Mesodermal cell (in vitro differentiated cells): ENCODE data around the gene GLE1. TPM values are rescaled to one million over a fixed set of nuclear protein-coding genes. Genes with fewer than 3 reads are reported as not detected.
A peak's percentile ranks its signal among the peaks of the same experiment; 100 is the strongest.

ENCODE experiments used
- H3K27ac ChIP-seq: 2 replicates; pipeline ENCODE4 v1.7.0; 2013; ENCODE audit warnings: mild to moderate bottlenecking, low read depth, low read length, moderate library complexity; ENCODE audit not compliant: severe bottlenecking
- H3K36me3 ChIP-seq: 2 replicates; pipeline ENCODE4 v1.7.1; 2013; ENCODE audit warnings: mild to moderate bottlenecking, low read length, moderate library complexity; ENCODE audit not compliant: control insufficient read depth, insufficient read depth
- H3K4me1 ChIP-seq: one replicate; pipeline ENCODE4 v1.7.1; 2013; ENCODE audit warnings: mild to moderate bottlenecking, low read length; ENCODE audit not compliant: insufficient read depth, control insufficient read depth, poor library complexity, severe bottlenecking
- H3K4me3 ChIP-seq: 2 replicates; pipeline ENCODE4 v1.7.0; 2013; ENCODE audit warnings: low read length, control low read depth, mild to moderate bottlenecking; ENCODE audit not compliant: insufficient read depth, poor library complexity, severe bottlenecking; ENCODE audit errors: extremely low read depth
- H3K9me3 ChIP-seq: 2 replicates; pipeline ENCODE4 v1.7.1; 2013; ENCODE audit warnings: mild to moderate bottlenecking, low read length, moderate library complexity; ENCODE audit not compliant: control insufficient read depth
- WGBS, 2 experiments: methylation state at CpG; one replicate each; pipeline ENCODE4 v1.1.5; 2013; ENCODE audit warnings: missing lambda C conversion rate in 2 of 2; ENCODE audit not compliant: insufficient coverage in 2 of 2; 5-methylcytosine and 5-hydroxymethylcytosine counted together
- polyA plus RNA-seq, 2 experiments: library from polyadenylated mRNA; stranded (reverse); fragments of 50-300 nt; gene quantifications; one replicate each; pipeline ENCODE4 v1.2.3, GENCODE V29; 2013

Gene GLE1, protein sequence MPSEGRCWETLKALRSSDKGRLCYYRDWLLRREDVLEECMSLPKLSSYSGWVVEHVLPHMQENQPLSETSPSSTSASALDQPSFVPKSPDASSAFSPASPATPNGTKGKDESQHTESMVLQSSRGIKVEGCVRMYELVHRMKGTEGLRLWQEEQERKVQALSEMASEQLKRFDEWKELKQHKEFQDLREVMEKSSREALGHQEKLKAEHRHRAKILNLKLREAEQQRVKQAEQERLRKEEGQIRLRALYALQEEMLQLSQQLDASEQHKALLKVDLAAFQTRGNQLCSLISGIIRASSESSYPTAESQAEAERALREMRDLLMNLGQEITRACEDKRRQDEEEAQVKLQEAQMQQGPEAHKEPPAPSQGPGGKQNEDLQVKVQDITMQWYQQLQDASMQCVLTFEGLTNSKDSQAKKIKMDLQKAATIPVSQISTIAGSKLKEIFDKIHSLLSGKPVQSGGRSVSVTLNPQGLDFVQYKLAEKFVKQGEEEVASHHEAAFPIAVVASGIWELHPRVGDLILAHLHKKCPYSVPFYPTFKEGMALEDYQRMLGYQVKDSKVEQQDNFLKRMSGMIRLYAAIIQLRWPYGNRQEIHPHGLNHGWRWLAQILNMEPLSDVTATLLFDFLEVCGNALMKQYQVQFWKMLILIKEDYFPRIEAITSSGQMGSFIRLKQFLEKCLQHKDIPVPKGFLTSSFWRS
- polyA plus RNA-seq (2013, experiment 1 of 2) = 14.9 TPM
- 16.2 TPM for polyA plus RNA-seq (2013, experiment 2 of 2)

DNA sequence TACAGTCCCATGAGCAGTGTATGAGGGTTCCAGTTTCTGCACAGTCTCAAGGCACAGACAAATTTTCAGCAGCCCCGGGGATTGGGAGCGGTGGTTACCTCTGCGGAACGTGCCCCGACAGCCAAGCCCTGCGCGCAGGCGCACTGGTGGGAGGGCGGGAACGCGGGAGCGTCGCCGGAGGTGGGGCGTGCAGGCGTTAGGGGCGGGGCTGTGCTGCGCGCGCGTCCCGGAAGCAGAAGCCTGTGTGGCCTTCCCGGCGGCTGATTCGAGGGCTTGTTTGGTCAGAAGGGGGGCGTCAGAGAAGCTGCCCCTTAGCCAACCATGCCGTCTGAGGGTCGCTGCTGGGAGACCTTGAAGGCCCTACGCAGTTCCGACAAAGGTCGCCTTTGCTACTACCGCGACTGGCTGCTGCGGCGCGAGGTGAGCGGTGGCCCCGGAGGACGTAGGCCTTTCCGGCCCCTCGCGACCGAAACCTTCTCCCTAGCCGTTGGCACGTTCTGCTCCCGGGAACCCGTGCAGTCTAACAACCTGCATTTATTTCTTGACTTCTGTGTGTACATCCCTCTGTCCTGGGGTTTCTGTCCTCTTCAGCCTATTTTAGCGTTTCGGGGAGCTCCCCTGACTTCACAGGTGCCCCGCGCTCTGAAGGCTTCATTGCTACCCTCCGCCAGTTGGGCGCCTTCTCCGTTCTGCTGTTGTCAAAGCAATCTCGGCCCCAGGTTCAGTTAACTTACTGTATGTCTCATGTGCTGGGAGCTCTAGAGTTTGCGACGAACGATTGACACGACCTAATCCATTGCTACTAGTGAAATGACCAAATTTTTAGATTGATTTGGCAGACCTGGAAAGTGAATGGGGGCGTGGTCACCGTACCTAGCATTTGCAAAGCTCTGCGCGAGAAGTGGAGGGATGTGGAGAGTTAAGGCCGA lies at the start of gene GLE1:
Gene GLE1, plus strand, starts transcription at position 235 of the 929 bp plus-strand sequence. Its CDS starts 87 bp downstream, at position 322.
- H3K4me1 ChIP-seq = peaks cover 5% of the 10 kb centered on the region
- H3K9me3 ChIP-seq = no peaks in the 10 kb centered on the region
- H3K4me3 ChIP-seq = peak within 1 kb of the TSS; percentile 76
- peak within 1 kb of the TSS; percentile 51 for H3K27ac ChIP-seq
- peaks cover 42% of the 10 kb centered on the region for H3K36me3 ChIP-seq
- WGBS, 2 experiments = 0% methylated on average over 54 to 55 of the region's 64 CpGs

DNA sequence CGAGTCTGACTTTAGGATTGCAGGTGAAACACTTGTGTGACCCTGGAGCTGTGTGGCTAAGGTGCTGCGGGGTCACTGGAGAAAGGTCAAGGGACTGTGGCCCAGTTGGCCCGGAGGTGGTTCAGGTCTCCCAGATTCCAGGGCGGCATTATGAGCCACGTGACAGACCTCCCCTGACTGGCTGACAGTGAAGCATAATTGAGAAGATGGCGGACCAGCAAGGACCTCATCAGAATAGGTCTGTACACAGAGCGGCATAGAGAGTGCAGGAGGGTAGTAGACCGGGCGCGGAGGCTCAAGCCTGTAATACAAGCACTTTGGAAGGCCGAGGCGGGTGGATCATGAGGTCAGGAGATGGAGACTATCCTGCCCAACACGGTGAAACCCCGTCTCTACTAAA lies 49.5 kb upstream of the GLE1 start:
- Histone ChIP-seq H3K9me3 (no peaks in the 10 kb centered on the region), H3K4me1 (peaks cover 4% of the 10 kb centered on the region), H3K27ac (no peak overlapping the region)

DNA sequence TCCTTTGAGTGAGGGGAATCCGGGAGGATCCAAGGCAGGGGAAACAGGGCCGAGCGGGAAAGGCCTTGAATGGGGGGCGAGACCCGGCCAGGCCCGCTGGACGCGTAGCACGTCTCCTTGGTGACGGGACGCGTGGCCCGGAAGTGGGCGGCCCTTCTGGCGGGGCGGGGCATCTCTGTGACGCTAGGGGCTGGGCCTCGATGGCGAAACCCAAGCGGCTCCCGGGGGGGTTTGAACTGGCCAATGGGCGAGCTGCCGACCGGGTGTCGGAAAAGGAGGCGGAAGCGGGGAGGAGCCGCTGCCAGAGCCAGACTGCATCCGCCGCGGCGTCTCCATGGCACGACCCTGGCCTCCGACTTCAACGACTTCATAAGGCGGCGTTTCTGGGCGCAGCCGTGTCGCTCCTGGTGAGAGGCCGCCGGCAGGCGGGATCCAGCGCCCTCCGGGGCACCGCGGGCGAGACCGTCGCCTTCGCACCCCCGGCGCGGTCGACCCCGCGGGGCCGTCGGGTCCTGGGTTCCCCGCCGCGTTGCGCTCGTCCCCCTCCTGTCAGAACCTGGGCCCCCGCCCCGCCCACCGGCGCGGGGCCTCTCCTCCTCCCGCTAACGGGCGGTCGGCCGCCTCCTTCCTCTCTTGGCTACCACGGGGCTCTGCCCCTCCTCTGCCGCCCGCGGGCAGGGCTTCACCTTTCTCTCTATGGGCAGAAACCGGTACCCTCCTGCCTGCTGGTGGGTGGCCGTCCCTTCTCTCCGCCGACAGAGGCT lies 48.5 kb upstream of the GLE1 start, which contains the start of gene ODF2:
Gene ODF2, plus strand, starts transcription at position 158 of the 764 bp plus-strand sequence. Its CDS starts 86 bp downstream, at position 244.
- WGBS, 2 experiments = 0 to 1% methylated on average over 61 to 73 of the region's 82 CpGs
- H3K4me1 ChIP-seq = peaks cover 4% of the 10 kb centered on the region
- H3K4me3 ChIP-seq = peak within 1 kb of the TSS; percentile 93

More for the DNA sequence above, 49.5 kb upstream of the GLE1 start:
- WGBS, 2 experiments = 95% methylated on average over 10 of the region's 14 CpGs
- H3K36me3 ChIP-seq = peaks cover 9% of the 10 kb centered on the region
- no peak overlapping the region for H3K4me3 ChIP-seq

DNA sequence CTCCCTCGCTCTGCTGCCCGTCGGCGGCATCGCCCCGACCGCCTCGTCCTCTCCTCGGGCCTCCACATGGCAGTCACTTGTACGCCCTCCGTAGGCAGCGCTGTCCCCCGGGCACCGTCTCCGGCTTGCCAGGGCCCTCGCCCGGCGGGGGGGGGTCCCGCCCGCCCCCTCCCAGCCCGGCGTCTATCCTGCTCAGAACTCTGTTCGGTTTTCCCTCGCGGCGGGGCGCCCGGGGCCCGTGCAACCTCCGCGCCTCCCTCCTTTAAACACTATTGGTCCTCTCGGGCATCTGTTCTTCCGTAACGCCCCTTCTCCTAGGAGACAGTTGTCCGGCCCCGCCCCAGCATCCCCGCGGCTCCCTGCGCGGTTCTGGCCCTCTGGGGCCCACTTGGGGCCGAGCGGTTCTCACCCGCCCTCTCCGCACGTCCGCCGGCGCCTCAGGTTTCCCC lies 47.9 kb upstream of the GLE1 start:
- Histone ChIP-seq H3K9me3 (no peaks in the 10 kb centered on the region), H3K4me3 (peak overlapping the region; percentile 93), H3K36me3 (peaks cover 25% of the 10 kb centered on the region), H3K4me1 (peaks cover 4% of the 10 kb centered on the region), H3K27ac (peak overlapping the region; percentile 79)
- 0% methylated on average over 42 to 48 of the region's 48 CpGs for WGBS, 2 experiments

More for the DNA sequence above, 48.5 kb upstream of the GLE1 start, which contains the start of gene ODF2:
- Histone ChIP-seq H3K9me3 (no peaks in the 10 kb centered on the region), H3K27ac (peak within 1 kb of the TSS; percentile 79), H3K36me3 (peaks cover 19% of the 10 kb centered on the region)

DNA sequence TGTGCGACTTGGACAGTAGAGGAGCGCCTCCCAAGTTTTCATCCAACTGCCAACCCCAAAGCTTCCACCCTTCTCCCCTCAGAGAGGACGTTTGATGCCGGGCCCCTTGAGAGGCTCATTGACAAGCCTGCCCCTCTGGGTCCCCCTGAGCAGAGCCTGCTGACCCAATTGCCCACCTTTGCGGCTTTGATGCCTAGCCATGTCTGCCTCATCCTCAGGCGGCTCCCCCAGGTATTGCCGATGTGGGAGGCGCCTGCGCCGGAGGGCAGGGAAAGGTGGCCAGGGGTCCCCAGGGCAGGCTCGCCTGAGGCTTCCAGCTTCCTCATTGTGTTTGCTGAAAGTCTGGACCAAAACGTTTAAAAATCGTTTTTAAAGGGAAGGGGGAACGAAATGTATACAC lies 47.3 kb upstream of the GLE1 start:
- Histone ChIP-seq H3K4me1 (peaks cover 4% of the 10 kb centered on the region), H3K27ac (no peak overlapping the region), H3K4me3 (peak overlapping the region; percentile 93), H3K36me3 (peaks cover 31% of the 10 kb centered on the region), H3K9me3 (no peaks in the 10 kb centered on the region)
- WGBS, 2 experiments = 31 to 33% methylated on average over 9 to 11 of the region's 14 CpGs

DNA sequence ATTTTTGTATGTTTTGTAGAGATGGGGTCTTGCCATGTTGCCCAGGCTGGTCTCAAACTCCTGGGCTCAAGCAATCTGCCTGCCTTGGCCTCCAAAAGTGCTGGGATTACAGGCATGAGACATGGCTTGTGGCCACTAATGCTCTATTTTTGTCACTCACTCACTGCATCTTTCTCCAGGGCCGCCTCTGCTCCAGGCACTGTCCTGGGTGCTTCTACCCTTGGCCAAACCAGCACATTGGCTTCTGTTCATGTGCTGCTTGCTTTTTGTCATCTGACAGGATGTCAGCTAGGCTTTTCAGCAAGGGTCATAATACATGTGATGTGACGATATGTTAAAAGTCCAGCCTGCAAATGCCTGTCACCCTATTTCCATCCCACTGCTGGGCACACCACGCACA lies 45.5 kb upstream of the GLE1 start:
- no peak overlapping the region for H3K4me3 ChIP-seq
- H3K4me1 ChIP-seq = peaks cover 4% of the 10 kb centered on the region
- no peaks in the 10 kb centered on the region for H3K9me3 ChIP-seq
- H3K27ac ChIP-seq = no peak overlapping the region
- 97 to 100% methylated on average over 2 to 3 of the region's 3 CpGs for WGBS, 2 experiments
- H3K36me3 ChIP-seq = peaks cover 49% of the 10 kb centered on the region

DNA sequence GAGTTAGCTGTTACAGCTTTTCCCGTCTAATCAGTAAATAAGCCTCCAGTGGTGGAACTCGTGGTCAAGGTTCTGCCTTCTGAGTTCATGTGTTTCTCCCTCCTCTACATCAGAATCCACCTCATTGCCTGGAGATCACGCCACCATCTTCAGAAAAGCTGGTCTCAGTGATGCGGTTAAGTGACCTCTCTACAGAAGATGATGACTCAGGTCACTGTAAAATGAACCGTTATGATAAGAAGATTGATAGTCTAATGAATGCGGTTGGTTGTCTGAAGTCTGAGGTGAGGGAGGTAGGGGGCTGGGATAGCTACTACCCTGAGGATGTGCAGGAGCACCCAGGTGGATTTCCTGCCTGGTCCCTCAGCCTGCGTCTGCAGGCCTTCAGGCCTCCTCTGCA lies 35.4 kb upstream of the GLE1 start:
- no peaks in the 10 kb centered on the region for H3K4me1 ChIP-seq
- WGBS, 2 experiments = 95 to 97% methylated on average over 5 to 7 of the region's 7 CpGs
- H3K4me3 ChIP-seq = no peak overlapping the region
- peaks cover 67% of the 10 kb centered on the region for H3K36me3 ChIP-seq
- H3K9me3 ChIP-seq = no peaks in the 10 kb centered on the region
- no peak overlapping the region for H3K27ac ChIP-seq

DNA sequence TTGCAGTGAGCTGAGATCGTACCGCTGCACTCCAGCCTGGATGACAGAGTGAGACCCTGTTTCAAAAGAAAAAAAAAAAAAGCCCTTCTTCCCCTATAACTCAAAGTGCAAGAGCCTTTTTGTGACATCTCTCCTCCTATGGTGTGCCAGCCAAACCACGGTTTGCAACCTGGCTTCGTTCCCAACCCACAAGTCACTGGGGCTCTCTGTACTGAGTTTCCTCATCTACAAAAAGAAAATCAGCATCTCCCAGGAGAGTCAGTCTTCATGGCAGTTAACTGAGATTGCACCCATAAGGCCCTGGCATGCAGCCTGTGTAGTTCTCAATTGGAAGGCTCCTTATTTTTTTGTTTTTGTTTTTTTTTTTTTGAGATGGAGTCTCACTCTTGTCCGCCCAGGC lies 34.0 kb upstream of the GLE1 start:
- Histone ChIP-seq H3K9me3 (no peaks in the 10 kb centered on the region), H3K36me3 (peaks cover 67% of the 10 kb centered on the region), H3K4me1 (no peaks in the 10 kb centered on the region), H3K4me3 (no peak overlapping the region), H3K27ac (no peak overlapping the region)
- 97 to 100% methylated on average over 2 to 3 of the region's 5 CpGs for WGBS, 2 experiments

DNA sequence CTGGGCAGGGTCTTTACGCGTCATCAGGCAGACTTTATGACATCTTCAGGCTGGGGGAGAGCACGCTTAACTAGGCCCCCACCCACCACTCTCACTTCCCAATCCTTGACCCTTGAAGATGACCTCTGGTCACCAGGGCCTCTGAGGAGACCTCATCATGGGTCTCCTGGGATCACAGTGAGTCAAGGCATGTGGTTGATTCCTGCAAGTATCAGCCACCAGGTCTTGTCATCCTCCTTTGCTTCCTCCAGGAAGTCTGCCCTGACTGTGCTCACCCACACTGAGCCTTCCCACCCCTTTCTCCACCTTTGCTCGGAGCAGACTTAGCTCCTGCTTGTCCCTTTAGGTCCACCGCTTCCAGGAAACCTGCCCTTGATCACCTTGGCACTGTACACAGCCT lies 31.4 kb upstream of the GLE1 start:
- H3K27ac ChIP-seq = no peak overlapping the region
- no peaks in the 10 kb centered on the region for H3K9me3 ChIP-seq
- no peaks in the 10 kb centered on the region for H3K4me1 ChIP-seq
- H3K36me3 ChIP-seq = peaks cover 72% of the 10 kb centered on the region
- 96 to 100% methylated on average over 4 to 5 of the region's 5 CpGs for WGBS, 2 experiments
- H3K4me3 ChIP-seq = no peak overlapping the region
